AG08395 (cell line): Measurements from ENCODE around the gene ZNF878.
A peak's percentile ranks its signal among the peaks of the same experiment; 100 is the strongest.

Experiments
- DNase-seq: peaks from one replicate; pipeline ENCODE4 v3.0.0; 2012; ENCODE audit warnings: mixed read lengths, low spot score

The ZNF878 gene

DNA sequence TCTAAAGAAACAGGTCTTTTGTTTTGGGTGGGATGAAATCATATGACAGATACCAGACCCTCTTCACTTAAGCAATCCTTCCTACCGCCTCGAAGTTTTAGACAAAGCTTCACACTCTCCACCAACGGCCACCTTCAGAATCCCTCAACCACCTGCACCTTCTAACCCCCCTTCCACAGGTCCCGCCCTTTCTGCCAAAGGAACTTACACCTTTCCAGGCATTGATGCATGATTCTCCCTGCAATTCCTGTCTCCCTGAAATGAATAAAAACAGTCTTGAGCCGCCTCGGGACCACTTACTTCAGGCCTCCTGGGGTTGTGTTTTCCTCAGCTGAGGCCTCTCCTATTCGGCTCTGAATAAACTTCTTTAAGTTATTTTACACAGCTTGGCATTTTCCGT, 18.1 kb downstream of the ZNF878 start:
- no peak for DNase-seq

DNA sequence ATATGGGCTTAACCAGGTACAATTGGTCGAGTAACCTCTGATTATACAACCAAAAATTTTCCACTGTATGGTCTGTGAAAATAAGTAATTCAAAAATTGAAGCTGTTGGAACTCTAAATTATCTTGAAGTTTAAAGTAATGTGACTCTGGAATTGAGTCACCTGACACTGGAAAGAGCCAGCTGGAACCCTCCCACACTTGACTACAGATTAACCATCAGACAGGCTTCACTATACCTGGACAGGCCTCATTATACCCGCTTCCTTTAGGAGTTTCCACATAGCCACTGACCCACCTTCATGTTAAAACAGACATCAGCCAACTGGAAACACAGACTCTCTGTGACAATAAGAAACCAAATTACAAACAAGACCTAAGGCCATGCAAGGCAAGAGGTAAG, 18.6 kb downstream of the ZNF878 start:
- DNase-seq = no peak

DNA sequence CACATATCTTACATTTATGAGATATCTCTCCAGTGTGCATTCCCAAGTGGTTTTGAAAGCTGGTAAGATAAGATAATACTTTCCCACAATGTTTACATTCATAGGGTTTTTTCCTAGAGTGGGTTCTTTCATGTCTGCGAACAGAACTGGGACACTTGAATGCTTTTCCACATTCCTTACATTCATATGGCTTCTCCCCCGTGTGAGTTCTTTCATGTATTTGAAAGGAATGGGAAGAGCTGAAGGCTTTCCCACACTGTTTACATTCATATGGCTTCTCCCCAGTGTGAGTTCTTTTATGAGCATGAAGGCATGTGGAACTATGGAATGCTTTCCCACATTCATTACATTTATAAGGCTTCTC, 37.0 kb downstream of the ZNF878 start:
- DNase-seq = no peak

DNA sequence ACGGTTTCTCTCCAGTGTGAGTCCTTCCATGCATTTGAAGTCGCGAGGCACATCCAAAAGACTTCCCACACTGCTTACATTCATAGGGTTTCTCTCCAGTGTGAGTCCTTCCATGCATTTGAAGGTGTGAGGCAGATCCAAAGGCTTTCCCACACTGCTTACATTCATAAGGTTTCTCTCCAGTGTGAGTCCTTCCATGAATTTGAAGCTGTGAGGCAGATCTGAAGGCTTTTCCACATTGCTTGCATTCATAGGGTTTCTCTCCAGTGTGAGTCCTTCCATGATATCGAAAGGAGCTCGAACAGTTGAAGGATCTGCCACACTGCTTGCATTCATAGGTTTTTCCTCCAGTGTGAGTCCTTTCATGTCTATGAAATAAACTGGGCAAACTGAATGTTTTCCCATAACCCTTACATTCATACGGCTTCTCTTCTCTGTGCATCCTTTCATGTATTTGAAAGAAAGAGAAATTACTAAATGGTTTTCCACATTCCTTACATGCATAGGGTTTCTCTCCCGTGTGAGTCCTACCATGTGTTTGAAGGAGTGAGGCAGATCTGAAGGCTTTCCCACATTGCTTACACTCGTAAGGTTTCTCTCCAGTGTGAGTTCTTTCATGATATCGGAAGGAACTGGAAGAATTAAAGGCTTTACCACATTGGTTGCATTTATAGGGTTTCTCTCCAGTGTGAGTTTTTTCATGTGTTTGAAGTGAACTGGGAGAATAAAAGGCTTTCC, 37.6 kb downstream of the ZNF878 start:
- DNase-seq = no peak

DNA sequence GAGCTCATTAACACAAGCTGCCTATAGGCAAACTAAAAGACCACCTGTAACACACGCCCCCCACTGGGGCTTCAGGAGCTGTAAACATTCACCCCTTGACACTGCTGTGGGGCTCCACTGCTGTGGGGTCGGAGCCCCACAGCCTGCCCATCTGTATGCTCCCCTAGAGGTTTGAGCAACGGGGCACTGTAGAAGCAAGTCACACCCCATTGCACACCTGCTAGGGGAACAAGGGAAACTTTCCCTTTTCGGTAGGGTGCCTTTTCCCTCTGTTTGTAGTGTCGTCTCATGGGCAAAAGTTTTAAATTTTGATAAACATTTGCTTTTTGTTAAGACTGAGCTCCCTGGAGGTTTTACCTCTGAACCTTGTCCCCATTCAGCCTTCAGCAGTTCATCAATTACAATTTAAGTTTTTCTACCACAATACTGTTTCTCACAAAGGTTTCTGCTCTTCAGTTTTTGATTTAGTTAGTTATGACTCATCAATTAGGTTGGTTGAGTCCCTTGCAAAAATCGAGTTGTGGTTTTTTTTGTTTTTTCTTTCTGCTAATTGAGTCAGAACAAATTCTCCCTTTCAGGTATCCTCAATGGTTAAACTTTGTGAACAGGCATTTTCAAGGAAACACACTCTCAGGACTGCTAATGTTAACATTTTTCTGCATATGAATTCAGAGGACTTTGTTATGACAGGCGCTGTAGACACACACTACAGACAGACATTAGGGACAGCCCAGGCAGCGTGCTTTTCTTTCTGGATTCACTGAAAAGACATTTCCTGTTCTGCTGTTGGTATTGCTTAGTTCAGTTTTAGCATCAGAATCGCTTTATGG, 52.4 kb downstream of the ZNF878 start:
- DNase-seq = peak; percentile 32

DNA sequence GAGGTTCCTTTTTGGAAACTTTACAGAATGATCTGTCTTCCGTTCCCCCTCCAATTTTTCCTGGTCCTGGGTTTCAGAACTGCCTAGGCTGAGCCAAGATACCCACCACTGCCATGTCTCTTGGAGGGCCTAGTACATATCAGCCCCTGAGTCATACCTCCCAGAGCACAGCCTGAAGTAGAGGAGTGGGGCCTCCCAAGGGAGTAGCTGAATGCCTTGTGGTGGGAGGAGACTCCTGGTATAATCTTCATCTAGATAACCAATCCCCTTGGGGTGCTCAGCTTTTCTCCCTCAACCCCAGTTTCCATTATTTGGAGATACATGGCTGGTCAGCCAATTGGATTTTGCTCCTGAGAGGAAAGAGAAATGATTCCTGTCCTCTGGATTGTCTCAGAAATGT, 57.6 kb downstream of the ZNF878 start:
- DNase-seq = peak; percentile 20
